ACC112 (cell line): ENCODE measurements around the gene KIF5A.

Experiments
- H2AFZ ChIP-seq: fragments of 200-600 bp; sonication (generic); one replicate; pipeline ENCODE4 v1.6.0; 2017; ENCODE audit warnings: antibody characterized with exemption, low read length; ENCODE audit not compliant: unreplicated experiment
- H3K27ac ChIP-seq: fragments of 200-600 bp; sonication (generic); 2 replicates; pipeline ENCODE4 v1.5.1; 2014; ENCODE audit warnings: low read depth, mild to moderate bottlenecking, antibody characterized with exemption, low read length, moderate library complexity
- H3K27me3 ChIP-seq: fragments of 200-600 bp; sonication (generic); 2 replicates; pipeline ENCODE4 v1.6.1; 2014; ENCODE audit warnings: mild to moderate bottlenecking, antibody characterized with exemption, low read length, moderate library complexity, mixed read lengths; ENCODE audit not compliant: insufficient read depth
- H3K36me3 ChIP-seq: fragments of 200-600 bp; sonication (generic); 2 replicates; pipeline ENCODE4 v1.6.1; 2016; ENCODE audit warnings: mild to moderate bottlenecking, antibody characterized with exemption, low read length, moderate library complexity, mixed read lengths; ENCODE audit not compliant: insufficient read depth
- H3K4me1 ChIP-seq: fragments of 200-600 bp; sonication (generic); one replicate; pipeline ENCODE4 v1.6.1; 2016; ENCODE audit warnings: low read length, mixed read lengths; ENCODE audit not compliant: insufficient read depth, unreplicated experiment, control insufficient read depth
- H3K4me3 ChIP-seq: fragments of 200-600 bp; sonication (generic); 2 replicates; pipeline ENCODE4 v1.5.1; 2014; ENCODE audit warnings: mild to moderate bottlenecking, low read depth, low read length
- H3K79me2 ChIP-seq: fragments of 200-600 bp; sonication (generic); one replicate; pipeline ENCODE4 v1.6.0; 2016; ENCODE audit warnings: low read length; ENCODE audit not compliant: control insufficient read depth, unreplicated experiment, insufficient read depth

The KIF5A gene

DNA sequence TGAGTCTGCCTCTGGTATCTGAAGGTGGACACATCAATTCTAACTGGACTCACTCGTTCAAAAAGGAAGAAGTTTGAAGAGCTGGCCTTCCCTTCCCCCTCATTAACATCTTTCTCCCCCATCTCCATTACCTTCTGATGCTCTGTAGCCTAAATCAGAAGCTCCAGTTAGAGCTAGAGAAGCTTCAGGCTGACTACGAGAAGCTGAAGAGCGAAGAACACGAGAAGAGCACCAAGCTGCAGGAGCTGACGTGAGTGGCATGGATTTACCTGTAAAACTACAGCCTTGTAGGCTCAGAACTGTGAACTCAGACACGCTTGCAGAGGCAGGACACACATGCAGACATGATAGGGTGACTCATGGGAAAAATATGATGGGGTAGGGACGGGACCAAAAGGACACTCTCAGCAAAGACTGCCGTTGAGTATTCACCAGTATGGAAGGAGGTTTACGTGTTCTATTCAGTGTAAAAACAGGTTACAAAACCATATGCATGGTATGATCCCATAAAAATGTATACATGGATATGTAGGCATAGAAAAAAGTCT is 26.8 kb downstream of the KIF5A start:
- Histone ChIP-seq H3K36me3 (no peaks in the 10 kb centered on the region), H2AFZ (no peak overlapping the region), H3K4me3 (no peak overlapping the region), H3K27me3 (no peaks in the 10 kb centered on the region), H3K27ac (no peak overlapping the region), H3K4me1 (no peaks in the 10 kb centered on the region), H3K79me2 (no peaks in the 10 kb centered on the region)

GRCh38 chr12:57577981-57578758 is 28.3 kb downstream of the KIF5A start:
- Histone ChIP-seq H3K4me1 (no peaks in the 10 kb centered on the region), H3K79me2 (no peaks in the 10 kb centered on the region), H2AFZ (no peak overlapping the region), H3K36me3 (no peaks in the 10 kb centered on the region), H3K27me3 (no peaks in the 10 kb centered on the region), H3K4me3 (no peak overlapping the region), H3K27ac (no peak overlapping the region)

DNA sequence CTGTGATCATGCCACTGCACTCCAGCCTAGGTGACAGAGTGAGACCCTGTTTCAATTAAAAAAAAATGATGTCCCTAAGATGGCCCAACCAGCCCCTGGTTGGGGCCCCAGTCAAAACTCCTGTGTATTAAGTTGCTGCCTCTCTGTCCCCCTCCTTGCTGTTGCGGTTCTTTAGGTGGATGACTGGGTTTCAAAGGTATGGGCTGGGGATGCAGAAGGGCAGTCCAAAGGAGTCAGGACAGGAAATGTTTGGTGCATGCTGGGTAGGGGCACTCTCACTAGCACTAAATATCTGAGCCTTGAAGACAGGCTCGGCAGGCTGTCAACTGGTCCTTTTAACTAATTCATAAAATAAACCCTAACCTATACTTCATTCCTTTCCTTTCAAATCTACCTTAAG is 29.2 kb downstream of the KIF5A start:
- no peak overlapping the region for H3K27ac ChIP-seq
- H2AFZ ChIP-seq: no peak overlapping the region
- no peaks in the 10 kb centered on the region for H3K27me3 ChIP-seq
- H3K4me3 ChIP-seq: no peak overlapping the region
- H3K79me2 ChIP-seq: no peaks in the 10 kb centered on the region
- H3K4me1 ChIP-seq: no peaks in the 10 kb centered on the region
- H3K36me3 ChIP-seq: no peaks in the 10 kb centered on the region

GRCh38 chr12:57579677-57580465 is 30.0 kb downstream of the KIF5A start:
- Histone ChIP-seq H3K36me3 (no peaks in the 10 kb centered on the region), H3K79me2 (no peaks in the 10 kb centered on the region), H3K4me3 (no peak overlapping the region), H3K27ac (no peak overlapping the region), H2AFZ (no peak overlapping the region), H3K27me3 (no peaks in the 10 kb centered on the region), H3K4me1 (no peaks in the 10 kb centered on the region)

DNA sequence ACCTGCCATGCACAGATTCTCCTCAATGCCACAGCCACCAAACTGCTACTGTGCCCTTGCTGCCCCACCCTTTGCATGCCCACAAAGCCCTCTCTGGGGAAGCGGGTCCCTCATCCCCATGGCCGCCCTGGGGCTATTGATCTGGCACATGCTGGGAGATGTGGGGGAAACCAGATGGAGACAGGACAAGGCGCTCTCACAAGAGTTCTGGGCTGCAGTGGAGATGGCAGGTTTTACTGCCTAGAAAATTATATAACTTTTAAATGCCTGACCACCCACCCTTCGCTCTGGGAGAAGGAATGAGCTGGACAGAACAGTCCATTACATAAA is 30.6 kb downstream of the KIF5A start:
- no peaks in the 10 kb centered on the region for H3K4me1 ChIP-seq
- H3K79me2 ChIP-seq: no peaks in the 10 kb centered on the region
- no peaks in the 10 kb centered on the region for H3K36me3 ChIP-seq
- H3K27me3 ChIP-seq: peaks cover 5% of the 10 kb centered on the region; the same call in 1 of the 2 replicates
- H3K4me3 ChIP-seq: no peak overlapping the region
- H2AFZ ChIP-seq: no peak overlapping the region
- H3K27ac ChIP-seq: no peak overlapping the region

- Histone ChIP-seq H3K4me3 (no peak overlapping the region), H3K79me2 (no peaks in the 10 kb centered on the region), H3K36me3 (no peaks in the 10 kb centered on the region), H3K27me3 (peaks cover 11% of the 10 kb centered on the region), H2AFZ (no peak overlapping the region), H3K27ac (no peak overlapping the region), H3K4me1 (no peaks in the 10 kb centered on the region)
Observed at GRCh38 chr12:57581802-57582201, 32.0 kb downstream of the KIF5A start.

DNA sequence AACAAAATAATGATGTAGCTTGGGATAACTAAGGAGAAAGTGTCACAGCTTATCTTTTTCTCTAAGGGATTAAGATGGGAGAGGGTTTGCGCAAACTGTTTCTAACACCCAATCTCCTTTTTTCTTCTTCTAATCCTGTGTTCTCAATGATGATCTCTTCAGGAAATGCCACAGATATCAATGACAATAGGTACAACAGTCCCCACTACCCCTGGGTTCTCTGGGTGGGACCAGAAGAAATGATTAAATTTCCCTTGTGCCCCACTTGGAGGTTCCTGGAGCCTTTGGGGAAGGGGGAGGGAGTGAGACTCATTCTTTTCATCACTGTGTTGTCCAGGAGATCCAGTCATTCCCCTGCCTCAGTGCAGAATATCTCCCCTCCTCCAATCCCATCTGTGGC is 32.6 kb downstream of the KIF5A start:
- H3K36me3 ChIP-seq: no peaks in the 10 kb centered on the region
- H3K79me2 ChIP-seq: no peaks in the 10 kb centered on the region
- H3K27me3 ChIP-seq: peaks cover 15% of the 10 kb centered on the region
- no peak overlapping the region for H3K27ac ChIP-seq
- no peak overlapping the region for H3K4me3 ChIP-seq
- no peaks in the 10 kb centered on the region for H3K4me1 ChIP-seq
- no peak overlapping the region for H2AFZ ChIP-seq

DNA sequence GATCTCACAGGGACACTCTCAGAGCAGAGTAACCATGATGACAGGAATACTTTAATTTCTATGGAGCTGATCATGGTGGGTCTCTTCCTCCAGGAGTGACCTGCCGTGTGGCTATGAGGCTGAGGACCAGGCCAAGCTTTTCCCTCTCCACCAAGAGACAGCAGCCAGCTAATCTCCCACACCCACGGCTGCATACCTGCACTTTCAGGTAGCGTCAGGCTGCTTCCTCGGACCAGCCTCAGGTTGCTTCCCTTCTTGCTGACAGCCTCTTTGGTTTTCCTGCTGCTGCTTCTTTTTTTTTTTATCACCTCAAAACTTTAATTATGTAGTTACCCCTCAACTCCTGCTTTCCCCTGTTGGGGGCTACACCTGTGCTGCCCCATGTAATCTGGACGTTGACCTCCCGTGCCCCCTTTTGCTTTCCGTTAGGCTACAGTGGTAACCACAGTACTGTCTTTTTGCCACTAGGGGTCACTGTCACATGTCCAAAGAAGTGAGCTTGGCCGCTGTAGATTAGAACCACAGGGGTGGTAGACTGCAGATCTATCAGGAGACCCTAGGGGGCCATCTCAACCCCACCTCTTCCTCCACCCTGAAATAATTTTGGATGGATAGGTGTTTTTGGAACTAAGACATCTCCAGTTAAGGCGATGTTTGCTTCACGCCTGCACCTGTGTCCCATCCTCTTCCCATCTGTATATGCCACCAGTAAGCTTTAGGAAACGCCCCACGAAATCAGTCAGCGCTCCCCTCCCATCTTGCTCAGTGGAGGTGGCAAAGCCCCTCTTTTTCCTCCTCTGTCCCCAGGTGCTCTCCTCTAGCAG is 33.4 kb downstream of the KIF5A start:
- no peak overlapping the region for H2AFZ ChIP-seq
- no peaks in the 10 kb centered on the region for H3K4me1 ChIP-seq
- H3K27me3 ChIP-seq: peaks cover 22% of the 10 kb centered on the region
- H3K79me2 ChIP-seq: no peaks in the 10 kb centered on the region
- no peak overlapping the region for H3K27ac ChIP-seq
- no peak overlapping the region for H3K4me3 ChIP-seq
- H3K36me3 ChIP-seq: no peaks in the 10 kb centered on the region

DNA sequence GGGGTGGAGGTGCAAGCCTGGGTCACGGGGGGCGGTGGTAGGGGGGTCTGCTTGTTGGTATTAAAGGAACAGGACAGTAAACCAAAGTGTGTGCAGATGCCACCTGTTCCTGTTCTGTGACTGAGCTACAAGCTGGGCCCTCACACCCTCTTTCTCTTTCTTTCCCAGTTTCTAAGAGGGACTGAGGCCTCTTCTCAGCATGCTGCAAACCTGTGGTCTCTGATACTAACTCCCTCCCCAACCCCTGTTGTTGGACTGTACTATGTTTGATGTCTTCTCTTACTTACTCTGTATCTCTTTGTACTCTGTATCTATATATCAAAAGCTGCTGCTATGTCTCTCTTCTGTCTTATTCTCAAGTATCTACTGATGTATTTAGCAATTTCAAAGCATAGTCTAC is 34.2 kb downstream of the KIF5A start:
- Histone ChIP-seq H3K27me3 (peaks cover 23% of the 10 kb centered on the region), H3K4me3 (no peak overlapping the region), H3K79me2 (no peaks in the 10 kb centered on the region), H3K27ac (no peak overlapping the region), H3K36me3 (no peaks in the 10 kb centered on the region), H2AFZ (no peak overlapping the region), H3K4me1 (no peaks in the 10 kb centered on the region)

DNA sequence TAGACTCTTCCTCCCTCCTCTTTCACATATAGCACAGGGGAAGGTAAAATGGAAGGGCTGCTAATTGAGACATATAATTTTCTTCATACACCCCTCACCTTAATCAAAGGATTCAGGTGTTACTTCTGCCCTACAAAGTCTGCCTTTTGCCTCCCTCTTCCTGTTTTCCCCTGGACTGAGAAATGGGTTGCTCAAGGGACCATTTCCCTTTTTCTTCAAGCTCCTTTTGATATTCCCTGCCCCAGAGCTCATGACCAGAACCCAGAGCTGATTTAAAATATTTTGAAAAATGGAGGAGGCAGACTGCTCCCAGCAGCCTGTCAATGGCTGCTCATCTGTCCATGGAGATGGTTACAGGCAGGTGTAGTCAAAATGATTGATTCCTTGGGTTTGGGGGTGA is 34.8 kb downstream of the KIF5A start:
- no peaks in the 10 kb centered on the region for H3K4me1 ChIP-seq
- H3K4me3 ChIP-seq: no peak overlapping the region

More for the DNA sequence above, 34.8 kb downstream of the KIF5A start:
- Histone ChIP-seq H3K79me2 (no peaks in the 10 kb centered on the region), H3K27ac (no peak overlapping the region), H2AFZ (no peak overlapping the region), H3K36me3 (no peaks in the 10 kb centered on the region), H3K27me3 (peaks cover 23% of the 10 kb centered on the region)
